KBM-7 (cell line): ENCODE results near the gene CEP128.

Experiments used
- DNase-seq: peaks from one replicate; pipeline ENCODE4 v3.0.0-alpha.2; 2015
- in situ Hi-C: fragments of 300-500 bp; cut with MboI; formaldehyde crosslinking; loops from 2 replicates; pipeline ENCODE4 v1.14.3; 2020; ENCODE audit warnings: low sequenced_read_pairs, low pct_unique_long_range_greater_than_20kb, mixed read lengths

The CEP128 gene

GRCh38 chr14:80538633-80539375 lies 402.7 kb downstream of the CEP128 start:
- in situ Hi-C loops, result no loop called here
- DNase-seq, result no peak

DNA sequence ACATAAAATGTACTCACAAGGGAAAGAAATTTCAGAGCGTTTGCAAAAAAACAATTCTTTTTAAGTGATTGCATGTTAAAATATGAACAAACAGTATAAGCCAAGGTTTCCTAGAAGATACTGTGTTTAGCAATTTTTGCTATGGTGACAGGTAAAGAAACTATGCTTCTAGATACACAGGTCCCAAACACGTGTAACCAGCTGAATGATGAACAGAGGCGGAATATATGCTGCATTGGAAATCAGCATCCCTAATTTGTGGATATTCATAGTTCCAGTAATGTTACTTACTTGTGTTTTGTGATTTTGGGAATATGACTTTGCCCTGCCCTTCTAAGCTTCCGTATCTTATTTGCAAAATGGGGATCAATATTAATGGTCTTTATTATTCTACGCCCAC lies 403.9 kb downstream of the CEP128 start:
- no peak for DNase-seq
- in situ Hi-C loops, result no loop called here

DNA sequence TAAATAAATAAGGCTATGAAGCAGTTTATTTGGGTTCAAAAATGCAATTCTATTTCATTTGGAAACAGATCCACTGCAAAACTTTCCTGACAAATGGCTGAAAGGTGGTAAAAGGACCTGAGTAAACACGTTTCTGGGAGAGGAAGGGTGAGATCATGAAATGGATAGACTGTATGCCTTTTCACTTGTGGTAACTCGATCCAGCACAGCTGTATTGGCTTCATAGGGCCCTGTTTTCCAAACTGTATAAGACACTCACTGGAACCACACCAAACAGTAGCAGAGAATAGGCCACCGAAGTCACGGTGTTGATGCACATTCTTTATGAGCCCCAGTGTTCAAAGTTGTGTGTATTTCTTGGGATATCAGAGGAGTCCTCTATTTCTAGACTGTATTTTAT lies 405.1 kb downstream of the CEP128 start:
- DNase-seq, result no peak
- in situ Hi-C loops, result no loop called here

GRCh38 chr14:80535171-80535570 lies 406.4 kb downstream of the CEP128 start:
- in situ Hi-C loops, result no loop called here
- no peak for DNase-seq

GRCh38 chr14:80523518-80524117 lies 417.9 kb downstream of the CEP128 start:
- DNase-seq, result no peak
- in situ Hi-C loops, result no loop called here

DNA sequence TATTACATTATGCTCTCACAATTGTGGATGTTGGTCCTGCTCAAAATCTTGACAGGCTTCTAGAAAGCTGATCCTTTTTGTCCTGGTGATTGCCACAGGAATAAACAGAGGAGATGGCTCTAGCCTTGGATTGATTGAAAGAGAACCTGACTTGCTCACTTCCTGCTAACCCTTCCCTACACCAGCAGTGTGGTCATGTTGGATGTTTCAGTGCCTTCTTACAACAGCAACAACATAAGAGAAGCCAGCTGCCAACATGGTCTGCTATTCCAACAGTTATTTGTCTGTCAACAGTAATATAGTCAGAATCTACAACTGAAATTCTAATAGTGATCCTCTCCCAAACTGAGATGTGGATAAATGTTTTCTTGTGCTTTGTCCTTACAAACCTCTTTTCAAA lies 418.6 kb downstream of the CEP128 start:
- in situ Hi-C loops, result no loop called here
- no peak for DNase-seq

- in situ Hi-C loops, result no loop called here
- no peak for DNase-seq
Observed at GRCh38 chr14:80522411-80522810, 419.1 kb downstream of the CEP128 start.

- in situ Hi-C loops, result no loop called here
- no peak for DNase-seq
Observed at GRCh38 chr14:80521456-80521855, 420.1 kb downstream of the CEP128 start.

- in situ Hi-C loops, result no loop called here
- DNase-seq, result no peak
Observed at GRCh38 chr14:80519002-80519401, 422.5 kb downstream of the CEP128 start.

- in situ Hi-C loops, result no loop called here
- DNase-seq, result no peak
Observed at GRCh38 chr14:80518173-80518572, 423.4 kb downstream of the CEP128 start.

GRCh38 chr14:80507292-80507869 lies 434.2 kb downstream of the CEP128 start:
- in situ Hi-C loops, result no loop called here
- DNase-seq, result no peak

GRCh38 chr14:80504781-80505180 lies 436.8 kb downstream of the CEP128 start:
- in situ Hi-C loops, result no loop called here
- DNase-seq, result no peak

- DNase-seq, result no peak
- in situ Hi-C loops, result no loop called here
Observed at GRCh38 chr14:80498533-80498932, 443.0 kb downstream of the CEP128 start.

DNA sequence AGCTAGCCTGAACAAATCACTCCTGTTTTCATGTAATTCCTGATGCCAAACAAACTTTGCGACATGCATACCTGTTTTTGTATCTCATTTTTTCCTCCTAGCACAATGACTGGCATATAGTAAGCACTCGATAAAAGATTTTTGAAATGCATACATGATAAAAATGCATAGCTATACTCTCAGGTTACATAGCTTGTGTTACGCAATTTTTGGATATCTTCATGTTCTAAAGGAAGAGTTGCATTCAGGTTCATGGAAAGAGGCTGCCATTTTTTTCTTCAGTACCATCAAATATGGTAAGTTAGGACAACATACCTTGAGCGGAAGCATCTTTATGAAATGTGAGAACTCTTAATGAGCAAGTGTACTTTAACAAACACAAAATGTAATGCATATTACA lies 445.4 kb downstream of the CEP128 start:
- no peak for DNase-seq
- in situ Hi-C loops, result no loop called here

DNA sequence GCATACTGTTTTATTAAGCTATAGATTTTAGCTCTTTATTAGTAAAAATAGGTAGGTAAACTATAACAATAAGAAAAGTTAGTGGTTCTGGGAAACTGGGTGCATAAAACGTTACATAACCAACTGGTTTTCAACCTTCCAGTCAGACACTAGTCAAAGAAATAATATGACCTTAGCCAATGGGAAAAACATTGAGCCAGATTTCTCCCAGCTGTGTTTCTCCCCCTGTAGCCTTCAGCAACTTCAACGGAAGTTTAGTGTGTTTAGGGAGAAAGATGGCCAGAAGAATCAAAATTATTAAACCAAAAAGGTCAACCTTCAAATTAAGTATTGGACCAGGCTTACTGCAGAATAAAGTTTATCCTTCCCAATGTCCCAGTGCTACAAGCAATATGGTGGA lies 446.8 kb downstream of the CEP128 start:
- in situ Hi-C loops, result no loop called here

GRCh38 chr14:80493620-80494019 lies 447.9 kb downstream of the CEP128 start:
- in situ Hi-C loops, result no loop called here
- DNase-seq, result no peak

More for the DNA sequence above, 446.8 kb downstream of the CEP128 start:
- no peak for DNase-seq

DNA sequence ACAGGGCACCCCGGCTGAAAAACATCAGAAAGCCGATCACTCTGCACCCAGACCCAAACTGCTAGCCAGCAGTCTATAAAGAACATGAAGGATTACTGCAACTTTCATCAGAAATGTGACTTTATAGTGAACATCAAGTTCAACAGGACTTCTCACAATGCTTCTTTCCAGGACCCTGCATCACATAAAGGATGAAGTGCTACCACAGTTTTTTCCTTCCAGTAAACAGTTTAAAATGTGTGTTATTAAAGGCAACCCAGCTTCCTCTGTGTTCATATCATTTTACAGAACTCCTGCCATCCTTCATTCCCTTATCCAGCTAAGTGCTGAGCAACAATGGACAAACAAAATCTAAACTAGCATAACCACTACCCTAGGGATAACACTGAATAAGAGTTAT lies 449.9 kb downstream of the CEP128 start:
- in situ Hi-C loops, result no loop called here
- no peak for DNase-seq

DNA sequence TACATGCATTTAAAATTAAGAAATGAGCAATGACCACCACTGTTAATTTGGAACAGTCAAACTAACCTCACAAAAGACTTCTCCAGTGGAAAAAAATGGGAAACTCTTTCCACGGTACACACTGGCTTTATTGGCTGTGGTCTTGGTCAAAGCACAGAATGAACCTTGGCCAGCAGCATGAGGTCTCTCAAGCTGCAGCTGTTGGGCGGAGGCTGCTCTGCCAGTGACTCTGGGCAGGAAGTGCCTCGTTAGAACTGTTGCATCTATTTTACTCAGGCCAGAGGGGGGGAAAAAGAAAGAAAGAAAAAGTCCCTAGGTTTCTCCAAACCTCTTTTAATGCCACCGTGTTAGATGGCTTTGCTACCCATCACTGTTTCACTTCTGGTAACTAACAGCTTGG lies 450.4 kb downstream of the CEP128 start:
- DNase-seq, result no peak
- in situ Hi-C loops, result no loop called here

DNA sequence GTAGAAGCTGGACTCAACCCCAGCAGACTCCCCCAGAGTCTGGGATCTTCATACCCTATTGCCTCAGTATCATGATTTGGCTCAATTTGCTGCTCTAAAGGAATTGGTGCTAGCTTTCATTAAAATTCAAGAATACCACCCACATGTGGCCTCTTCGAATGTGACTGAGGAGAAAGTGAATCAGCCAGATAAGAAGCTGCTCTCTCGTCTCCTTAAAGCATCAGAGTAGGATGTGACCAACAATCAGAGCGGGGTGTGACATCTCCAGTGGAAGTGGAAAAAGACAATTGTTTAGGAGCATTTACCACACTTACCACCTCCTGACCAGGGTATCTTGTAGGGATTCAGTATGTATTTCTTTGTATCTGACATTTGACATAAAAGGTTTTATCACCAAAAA lies 452.0 kb downstream of the CEP128 start:
- in situ Hi-C loops, result no loop called here
- no peak for DNase-seq

DNA sequence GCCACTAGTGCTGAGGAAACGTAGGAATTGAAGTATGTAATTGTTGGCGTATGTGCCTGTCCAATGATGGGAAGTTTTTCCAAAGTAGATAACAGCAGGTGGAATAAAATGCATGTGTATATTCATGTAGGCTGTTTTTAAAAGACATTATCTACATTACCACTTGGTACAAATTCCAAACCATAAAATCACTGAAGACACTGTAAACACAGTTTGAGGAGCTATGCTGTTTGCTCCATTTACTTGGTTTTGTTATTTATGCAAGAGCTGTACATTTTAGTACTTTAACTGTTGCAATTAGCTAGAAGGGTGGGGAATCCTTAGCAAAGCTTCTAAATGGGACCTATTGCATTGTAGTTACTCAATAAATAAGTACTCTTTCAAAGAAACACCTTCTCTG lies 455.8 kb downstream of the CEP128 start:
- DNase-seq, result no peak
- in situ Hi-C loops, result no loop called here

DNA sequence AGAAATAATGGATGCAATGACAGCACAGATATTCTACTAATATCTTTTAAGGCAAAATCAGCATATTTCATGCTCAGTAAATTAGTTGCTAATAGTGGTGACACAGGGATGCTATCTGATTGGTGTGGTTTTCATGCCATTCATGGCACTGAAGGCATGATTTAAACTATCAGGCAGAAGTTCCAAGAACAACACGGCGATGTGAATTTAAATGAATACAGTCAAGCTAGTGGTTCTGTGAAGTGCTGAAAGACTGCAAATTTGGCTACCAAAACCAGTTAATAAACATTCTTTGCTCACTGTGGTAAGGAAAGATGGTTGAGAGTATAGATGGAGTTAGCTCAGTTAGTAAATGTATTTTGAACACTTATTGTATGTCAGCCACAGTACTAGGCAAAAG lies 458.2 kb downstream of the CEP128 start:
- in situ Hi-C loops, result no loop called here
- DNase-seq, result no peak
